ENCODE results near the gene OR6J1. TPM values are rescaled to one million over a fixed set of nuclear protein-coding genes. Genes with fewer than 3 reads are reported as not detected.

OR6J1 gene
- total and polyA plus RNA-seq, 2 of the 13 experiments (the other 11 are each of a cell fraction or from before 2014, with no cell fraction given), result not detected

DNA sequence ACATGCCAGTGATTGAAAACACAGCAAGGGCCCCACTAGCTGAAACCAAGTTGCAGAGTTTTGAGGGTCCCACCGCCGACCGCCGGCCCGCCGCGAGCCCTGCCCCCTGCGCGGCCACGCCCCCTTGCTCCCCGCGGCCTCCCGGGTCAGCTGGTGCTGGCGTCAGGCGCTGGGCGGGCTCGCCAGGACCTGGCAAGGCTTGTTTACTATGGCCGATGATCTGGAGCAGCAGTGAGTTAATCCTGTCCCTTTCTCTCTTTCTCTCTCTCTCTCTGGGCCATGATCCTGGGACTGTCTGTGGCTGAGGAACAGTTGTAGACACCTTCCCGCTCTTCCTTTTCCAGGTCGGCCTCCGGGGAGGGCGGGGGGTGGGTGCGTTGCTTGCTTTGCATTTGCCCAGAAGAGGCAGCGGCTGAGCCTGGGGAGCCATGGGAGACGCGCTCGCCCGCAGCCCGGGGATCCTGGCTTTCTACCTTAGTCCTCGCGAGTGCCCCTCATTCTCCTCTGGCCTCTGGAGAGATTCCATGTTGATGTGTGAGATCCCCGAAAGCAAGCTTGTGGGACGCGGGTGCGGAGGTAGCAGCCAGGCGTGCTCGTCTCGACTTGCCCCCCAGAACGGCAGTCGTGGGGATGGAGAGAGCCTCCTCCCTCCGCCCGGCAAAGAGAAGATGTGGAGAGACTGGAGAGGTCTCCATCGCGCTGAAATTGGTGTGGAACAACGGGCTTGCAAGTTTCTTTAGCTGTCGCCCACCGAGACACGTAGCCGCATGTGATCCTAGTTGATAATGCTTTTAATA, 45.9 kb downstream of the OR6J1 start, which contains the start of gene ABHD4 (continued):
- TF ChIP-seq DNMT1 (CRISPR knock-in tag; IDR thresholded peaks at IDR 0.05) (peak; percentile 93; the same call in 1 of the 2 replicates), PAF1 (CRISPR knock-in tag; IDR thresholded peaks at IDR 0.05) (0 out of 2 replicates have a peak, but pooled peaks have one; percentile 26), RFXANK (CRISPR knock-in tag; IDR thresholded peaks at IDR 0.05) (peak; percentile 51; the same call in 1 of the 2 replicates), NR3C1 (CRISPR knock-in tag; IDR thresholded peaks at IDR 0.05) (no peak), NR2F1 (CRISPR knock-in tag; IDR thresholded peaks at IDR 0.05) (peak; percentile 12 to 59; a peak in 3 of 4 replicates), PCBP2 (optimal IDR thresholded peaks at IDR 0.05; ENCODE audit: low read depth, low read length, poor library complexity, severe bottlenecking) (no peak), ZNF205 (CRISPR knock-in tag; IDR thresholded peaks at IDR 0.05) (0 out of 2 replicates have a peak, but pooled peaks have one; percentile 12), ZNF251 (CRISPR knock-in tag; IDR thresholded peaks at IDR 0.05) (no peak; the same call in 1 of the 2 replicates), ZNF782 (CRISPR knock-in tag; IDR thresholded peaks at IDR 0.05; ENCODE audit: borderline replicate concordance) (0 out of 2 replicates have a peak, but pooled peaks have one; percentile 62), RBM22 (optimal IDR thresholded peaks at IDR 0.05; ENCODE audit: low read length) (no peak), ZNF556 (CRISPR knock-in tag; IDR thresholded peaks at IDR 0.05; ENCODE audit: borderline replicate concordance) (peak; percentile 94), GLI4 (CRISPR knock-in tag; IDR thresholded peaks at IDR 0.05; ENCODE audit: borderline replicate concordance) (peak; percentile 29; the same call in 1 of the 2 replicates), CHCHD3 (CRISPR knock-in tag; IDR thresholded peaks at IDR 0.05) (peak; percentile 67; the same call in 1 of the 2 replicates)
- TF ChIP-seq, protein P1, sequence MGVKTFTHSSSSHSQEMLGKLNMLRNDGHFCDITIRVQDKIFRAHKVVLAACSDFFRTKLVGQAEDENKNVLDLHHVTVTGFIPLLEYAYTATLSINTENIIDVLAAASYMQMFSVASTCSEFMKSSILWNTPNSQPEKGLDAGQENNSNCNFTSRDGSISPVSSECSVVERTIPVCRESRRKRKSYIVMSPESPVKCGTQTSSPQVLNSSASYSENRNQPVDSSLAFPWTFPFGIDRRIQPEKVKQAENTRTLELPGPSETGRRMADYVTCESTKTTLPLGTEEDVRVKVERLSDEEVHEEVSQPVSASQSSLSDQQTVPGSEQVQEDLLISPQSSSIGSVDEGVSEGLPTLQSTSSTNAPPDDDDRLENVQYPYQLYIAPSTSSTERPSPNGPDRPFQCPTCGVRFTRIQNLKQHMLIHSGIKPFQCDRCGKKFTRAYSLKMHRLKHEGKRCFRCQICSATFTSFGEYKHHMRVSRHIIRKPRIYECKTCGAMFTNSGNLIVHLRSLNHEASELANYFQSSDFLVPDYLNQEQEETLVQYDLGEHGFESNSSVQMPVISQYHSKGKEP (CRISPR knock-in tag; IDR thresholded peaks at IDR 0.05), result peak; percentile 39; the same call in 1 of the 2 replicates
- TF ChIP-seq, protein P2, sequence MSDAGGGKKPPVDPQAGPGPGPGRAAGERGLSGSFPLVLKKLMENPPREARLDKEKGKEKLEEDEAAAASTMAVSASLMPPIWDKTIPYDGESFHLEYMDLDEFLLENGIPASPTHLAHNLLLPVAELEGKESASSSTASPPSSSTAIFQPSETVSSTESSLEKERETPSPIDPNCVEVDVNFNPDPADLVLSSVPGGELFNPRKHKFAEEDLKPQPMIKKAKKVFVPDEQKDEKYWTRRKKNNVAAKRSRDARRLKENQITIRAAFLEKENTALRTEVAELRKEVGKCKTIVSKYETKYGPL (CRISPR knock-in tag; IDR thresholded peaks at IDR 0.05), result no peak
- TF ChIP-seq, protein P3, sequence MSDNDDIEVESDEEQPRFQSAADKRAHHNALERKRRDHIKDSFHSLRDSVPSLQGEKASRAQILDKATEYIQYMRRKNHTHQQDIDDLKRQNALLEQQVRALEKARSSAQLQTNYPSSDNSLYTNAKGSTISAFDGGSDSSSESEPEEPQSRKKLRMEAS (IDR thresholded peaks at IDR 0.05), result peak; percentile 88
- TF ChIP-seq, protein P4, sequence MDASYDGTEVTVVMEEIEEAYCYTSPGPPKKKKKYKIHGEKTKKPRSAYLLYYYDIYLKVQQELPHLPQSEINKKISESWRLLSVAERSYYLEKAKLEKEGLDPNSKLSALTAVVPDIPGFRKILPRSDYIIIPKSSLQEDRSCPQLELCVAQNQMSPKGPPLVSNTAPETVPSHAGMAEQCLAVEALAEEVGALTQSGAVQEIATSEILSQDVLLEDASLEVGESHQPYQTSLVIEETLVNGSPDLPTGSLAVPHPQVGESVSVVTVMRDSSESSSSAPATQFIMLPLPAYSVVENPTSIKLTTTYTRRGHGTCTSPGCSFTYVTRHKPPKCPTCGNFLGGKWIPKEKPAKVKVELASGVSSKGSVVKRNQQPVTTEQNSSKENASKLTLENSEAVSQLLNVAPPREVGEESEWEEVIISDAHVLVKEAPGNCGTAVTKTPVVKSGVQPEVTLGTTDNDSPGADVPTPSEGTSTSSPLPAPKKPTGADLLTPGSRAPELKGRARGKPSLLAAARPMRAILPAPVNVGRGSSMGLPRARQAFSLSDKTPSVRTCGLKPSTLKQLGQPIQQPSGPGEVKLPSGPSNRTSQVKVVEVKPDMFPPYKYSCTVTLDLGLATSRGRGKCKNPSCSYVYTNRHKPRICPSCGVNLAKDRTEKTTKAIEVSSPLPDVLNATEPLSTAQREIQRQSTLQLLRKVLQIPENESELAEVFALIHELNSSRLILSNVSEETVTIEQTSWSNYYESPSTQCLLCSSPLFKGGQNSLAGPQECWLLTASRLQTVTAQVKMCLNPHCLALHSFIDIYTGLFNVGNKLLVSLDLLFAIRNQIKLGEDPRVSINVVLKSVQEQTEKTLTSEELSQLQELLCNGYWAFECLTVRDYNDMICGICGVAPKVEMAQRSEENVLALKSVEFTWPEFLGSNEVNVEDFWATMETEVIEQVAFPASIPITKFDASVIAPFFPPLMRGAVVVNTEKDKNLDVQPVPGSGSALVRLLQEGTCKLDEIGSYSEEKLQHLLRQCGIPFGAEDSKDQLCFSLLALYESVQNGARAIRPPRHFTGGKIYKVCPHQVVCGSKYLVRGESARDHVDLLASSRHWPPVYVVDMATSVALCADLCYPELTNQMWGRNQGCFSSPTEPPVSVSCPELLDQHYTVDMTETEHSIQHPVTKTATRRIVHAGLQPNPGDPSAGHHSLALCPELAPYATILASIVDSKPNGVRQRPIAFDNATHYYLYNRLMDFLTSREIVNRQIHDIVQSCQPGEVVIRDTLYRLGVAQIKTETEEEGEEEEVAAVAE (CRISPR knock-in tag; IDR thresholded peaks at IDR 0.05; ENCODE audit: borderline replicate concordance), result peak; percentile 75; the same call in 1 of the 2 replicates
- TF ChIP-seq, protein P5, sequence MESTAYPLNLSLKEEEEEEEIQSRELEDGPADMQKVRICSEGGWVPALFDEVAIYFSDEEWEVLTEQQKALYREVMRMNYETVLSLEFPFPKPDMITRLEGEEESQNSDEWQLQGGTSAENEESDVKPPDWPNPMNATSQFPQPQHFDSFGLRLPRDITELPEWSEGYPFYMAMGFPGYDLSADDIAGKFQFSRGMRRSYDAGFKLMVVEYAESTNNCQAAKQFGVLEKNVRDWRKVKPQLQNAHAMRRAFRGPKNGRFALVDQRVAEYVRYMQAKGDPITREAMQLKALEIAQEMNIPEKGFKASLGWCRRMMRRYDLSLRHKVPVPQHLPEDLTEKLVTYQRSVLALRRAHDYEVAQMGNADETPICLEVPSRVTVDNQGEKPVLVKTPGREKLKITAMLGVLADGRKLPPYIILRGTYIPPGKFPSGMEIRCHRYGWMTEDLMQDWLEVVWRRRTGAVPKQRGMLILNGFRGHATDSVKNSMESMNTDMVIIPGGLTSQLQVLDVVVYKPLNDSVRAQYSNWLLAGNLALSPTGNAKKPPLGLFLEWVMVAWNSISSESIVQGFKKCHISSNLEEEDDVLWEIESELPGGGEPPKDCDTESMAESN (CRISPR knock-in tag; conservative IDR thresholded peaks at IDR 0.05), result peak; percentile 59
